Lower lobe of right lung (tissue), 2 donors: Measurements from ENCODE around the gene NPEPL1. TPM values are rescaled to one million over a fixed set of nuclear protein-coding genes. Genes with fewer than 3 reads are reported as not detected.

Source experiments
- ATAC-seq, 2 donors: fragments of 200-7000 bp; cut with Tn5 transposase; one replicate each; pipeline ENCODE4 v1.9.1; 2020 to 2022; ENCODE audit warnings: mild to moderate bottlenecking in 2 of 2, moderate library complexity in 2 of 2
- DNase-seq: peaks from one replicate; pipeline ENCODE4 v3.0.0-alpha.2; 2020
- H3K27ac ChIP-seq: fragments of 200-600 bp; one replicate; pipeline ENCODE4 v1.8.0; 2022
- H3K27me3 ChIP-seq: fragments of 200-600 bp; one replicate; pipeline ENCODE4 v1.8.0; 2022; ENCODE audit warnings: low read depth
- H3K36me3 ChIP-seq: fragments of 200-600 bp; one replicate; pipeline ENCODE4 v1.8.0; 2022; ENCODE audit warnings: mild to moderate bottlenecking
- H3K4me1 ChIP-seq: fragments of 200-600 bp; one replicate; pipeline ENCODE4 v1.8.0; 2022
- H3K4me3 ChIP-seq: fragments of 200-600 bp; one replicate; pipeline ENCODE4 v1.8.0; 2022; ENCODE audit warnings: mild to moderate bottlenecking
- H3K9me3 ChIP-seq: fragments of 200-600 bp; one replicate; pipeline ENCODE4 v1.8.0; 2022
- CTCF ChIP-seq: fragments of 200-600 bp; IDR thresholded peaks from one replicate; pipeline ENCODE4 v1.8.0; 2022; ENCODE audit warnings: antibody characterized with exemption, mild to moderate bottlenecking
- intact Hi-C: fragments of 100-400 bp; cut with DNase I; formaldehyde crosslinking; loops from one replicate; pipeline ENCODE4 v1.11.0; 2022
- total RNA-seq: library from RNA; stranded (reverse); fragmentation: NEBNext Ultra II Directional; extraction: Animal tissue kit (Norgen Biotek cat#: 25700); gene quantifications from one replicate; pipeline ENCODE4 v1.2.1, GENCODE V29; 2021
- donor health status: DM: no; HTN: yes; CAD: no; lungs with severe emphysema.

Gene NPEPL1
- total RNA-seq, 1 donor from 2014 or later = 40.6 TPM

GRCh38 chr20:58651559-58651945 lies 41.0 kb upstream of the NPEPL1 start:
- no peak for ATAC-seq
- Histone ChIP-seq H3K27me3 (no peaks in the 10 kb centered on the region), H3K36me3 (no peaks in the 10 kb centered on the region), H3K4me3 (peak overlapping the region; percentile 100), H3K4me1 (peaks cover 32% of the 10 kb centered on the region), H3K9me3 (no peaks in the 10 kb centered on the region), H3K27ac (peak overlapping the region; percentile 95)
- no peak for TF ChIP-seq CTCF
- no peak for DNase-seq
- intact Hi-C loops = no loop called here

- DNase-seq = peak; percentile 79
Observed at GRCh38 chr20:58651946-58652605, 40.5 kb upstream of the NPEPL1 start.

GRCh38 chr20:58652606-58653294 lies 39.9 kb upstream of the NPEPL1 start:
- peaks cover 44% of the 10 kb centered on the region for H3K4me1 ChIP-seq
- no peak for TF ChIP-seq CTCF

More at GRCh38 chr20:58651946-58652605, 40.5 kb upstream of the NPEPL1 start:
- TF ChIP-seq CTCF = no peak
- intact Hi-C loops = no loop called here
- H3K4me1 ChIP-seq = peaks cover 37% of the 10 kb centered on the region
- no peaks in the 10 kb centered on the region for H3K27me3 ChIP-seq
- no peaks in the 10 kb centered on the region for H3K36me3 ChIP-seq
- peak overlapping the region; percentile 95 for H3K27ac ChIP-seq
- no peaks in the 10 kb centered on the region for H3K9me3 ChIP-seq
- peak; percentile 66 to 75 for ATAC-seq
- peak overlapping the region; percentile 100 for H3K4me3 ChIP-seq

GRCh38 chr20:58654337-58654736 lies 38.3 kb upstream of the NPEPL1 start:
- intact Hi-C loops = no loop called here
- H3K4me1 ChIP-seq = peaks cover 55% of the 10 kb centered on the region

More at GRCh38 chr20:58652606-58653294, 39.9 kb upstream of the NPEPL1 start:
- Histone ChIP-seq H3K9me3 (no peaks in the 10 kb centered on the region), H3K27me3 (no peaks in the 10 kb centered on the region), H3K4me3 (peak overlapping the region; percentile 100), H3K27ac (peak overlapping the region; percentile 95), H3K36me3 (no peaks in the 10 kb centered on the region)
- intact Hi-C loops = no loop called here
- no peak for ATAC-seq
- no peak for DNase-seq

More at GRCh38 chr20:58654337-58654736, 38.3 kb upstream of the NPEPL1 start:
- DNase-seq (no peak), ATAC-seq (no peak)
- Histone ChIP-seq H3K36me3 (peaks cover 3% of the 10 kb centered on the region), H3K9me3 (no peaks in the 10 kb centered on the region), H3K27ac (no peak overlapping the region), H3K27me3 (no peaks in the 10 kb centered on the region), H3K4me3 (no peak overlapping the region)
- TF ChIP-seq CTCF = no peak
